ENCODE results near the gene SPNS3. TPM values are rescaled to one million over a fixed set of nuclear protein-coding genes. Genes with fewer than 3 reads are reported as not detected.

The SPNS3 gene
- polyA plus RNA-seq, 1 donor from 2014 or later: 0.94 TPM

GRCh38 chr17:4411201-4411600 is 22.5 kb upstream of the SPNS3 start:
- H3K9me3 Mint-ChIP-seq: no peaks in the 10 kb centered on the region
- H3K27ac Mint-ChIP-seq: no peak overlapping the region
- no peaks in the 10 kb centered on the region for H3K27me3 Mint-ChIP-seq
- no peaks in the 10 kb centered on the region for H3K36me3 Mint-ChIP-seq
- H3K4me3 Mint-ChIP-seq: no peak overlapping the region
- peaks cover 3 to 10% (median 6%) of the 10 kb centered on the region in 3 donors for H3K4me1 Mint-ChIP-seq

GRCh38 chr17:4412933-4413831 is 20.6 kb upstream of the SPNS3 start:
- Mint-ChIP-seq H3K36me3 (no peaks in the 10 kb centered on the region), H3K27me3 (no peaks in the 10 kb centered on the region), H3K27ac (peak overlapping the region in 2 of 3 donors; percentile 33 to 84), H3K4me1 (peaks cover 3 to 8% (median 6%) of the 10 kb centered on the region in 3 donors), H3K4me3 (peak overlapping the region in 2 of 4 donors; percentile 30 to 88), H3K9me3 (no peaks in the 10 kb centered on the region)

- peaks cover 1% of the 10 kb centered on the region for H3K27me3 Mint-ChIP-seq
- H3K27ac Mint-ChIP-seq: no peak overlapping the region
- H3K4me3 Mint-ChIP-seq: no peak overlapping the region
- H3K4me1 Mint-ChIP-seq: peaks cover 4 to 12% (median 6%) of the 10 kb centered on the region in 3 donors
- no peaks in the 10 kb centered on the region for H3K9me3 Mint-ChIP-seq
- H3K36me3 Mint-ChIP-seq: no peaks in the 10 kb centered on the region
These were observed 16.5 kb upstream of the SPNS3 start for GRCh38 chr17:4417129-4417667.

GRCh38 chr17:4420692-4421131 is 13.0 kb upstream of the SPNS3 start:
- Mint-ChIP-seq H3K36me3 (no peaks in the 10 kb centered on the region), H3K4me3 (no peak overlapping the region), H3K27me3 (peaks cover 2% of the 10 kb centered on the region), H3K9me3 (no peaks in the 10 kb centered on the region), H3K27ac (no peak overlapping the region), H3K4me1 (peaks cover 0 to 5% (median 3%) of the 10 kb centered on the region in 3 donors)

- H3K9me3 Mint-ChIP-seq: peaks cover 0 to 2% (median 0%) of the 10 kb centered on the region in 3 donors
- no peaks in the 10 kb centered on the region for H3K36me3 Mint-ChIP-seq
- H3K27me3 Mint-ChIP-seq: peaks cover 4% of the 10 kb centered on the region
- peaks cover 10 to 15% (median 13%) of the 10 kb centered on the region in 3 donors for H3K4me1 Mint-ChIP-seq
- peak overlapping the region in 2 of 3 donors; percentile 16 to 62 for H3K27ac Mint-ChIP-seq
- no peak overlapping the region for H3K4me3 Mint-ChIP-seq
These were observed 10.9 kb upstream of the SPNS3 start for GRCh38 chr17:4422864-4423263.

GRCh38 chr17:4425398-4425797 is 8.3 kb upstream of the SPNS3 start:
- Mint-ChIP-seq H3K4me3 (no peak overlapping the region), H3K36me3 (no peaks in the 10 kb centered on the region), H3K9me3 (peaks cover 0 to 2% (median 0%) of the 10 kb centered on the region in 3 donors), H3K27ac (no peak overlapping the region), H3K4me1 (peaks cover 13 to 21% (median 16%) of the 10 kb centered on the region in 3 donors), H3K27me3 (peaks cover 4% of the 10 kb centered on the region)

GRCh38 chr17:4426499-4427208 is 7.1 kb upstream of the SPNS3 start:
- Mint-ChIP-seq H3K9me3 (peaks cover 0 to 2% (median 0%) of the 10 kb centered on the region in 3 donors), H3K4me3 (peak overlapping the region in 2 of 4 donors; percentile 61 to 67), H3K27me3 (peaks cover 4% of the 10 kb centered on the region), H3K4me1 (peaks cover 13 to 16% (median 13%) of the 10 kb centered on the region in 3 donors), H3K27ac (peak overlapping the region in 2 of 3 donors; percentile 53 to 84), H3K36me3 (no peaks in the 10 kb centered on the region)

- Mint-ChIP-seq H3K4me3 (peak overlapping the region in 2 of 4 donors; percentile 10 to 61), H3K27ac (peak overlapping the region in 2 of 3 donors; percentile 10 to 11), H3K36me3 (no peaks in the 10 kb centered on the region), H3K9me3 (peaks cover 0 to 2% (median 0%) of the 10 kb centered on the region in 3 donors), H3K27me3 (peaks cover 2% of the 10 kb centered on the region), H3K4me1 (peaks cover 13 to 16% (median 13%) of the 10 kb centered on the region in 3 donors)
These were observed 6.2 kb upstream of the SPNS3 start for GRCh38 chr17:4427505-4427904.

- Mint-ChIP-seq H3K9me3 (no peaks in the 10 kb centered on the region), H3K4me3 (no peak overlapping the region), H3K27me3 (peaks cover 3% of the 10 kb centered on the region), H3K4me1 (peaks cover 8 to 12% (median 8%) of the 10 kb centered on the region in 3 donors), H3K27ac (peak overlapping the region in 1 of 3 donors; percentile 27), H3K36me3 (peaks cover 4% of the 10 kb centered on the region)
These were observed 2.6 kb downstream of the SPNS3 start for GRCh38 chr17:4436381-4436780.

- peaks cover 3% of the 10 kb centered on the region for H3K27me3 Mint-ChIP-seq
- H3K4me1 Mint-ChIP-seq: peaks cover 8 to 12% (median 8%) of the 10 kb centered on the region in 3 donors
- no peak overlapping the region for H3K4me3 Mint-ChIP-seq
- H3K9me3 Mint-ChIP-seq: peaks cover 0 to under 1% (median 0%) of the 10 kb centered on the region in 3 donors
- peaks cover 4% of the 10 kb centered on the region for H3K36me3 Mint-ChIP-seq
- no peak overlapping the region for H3K27ac Mint-ChIP-seq
These were observed 3.1 kb downstream of the SPNS3 start for GRCh38 chr17:4436846-4437245.

- Mint-ChIP-seq H3K4me3 (no peak overlapping the region), H3K36me3 (peaks cover 1% of the 10 kb centered on the region), H3K9me3 (peaks cover 0 to 2% (median 0%) of the 10 kb centered on the region in 3 donors), H3K4me1 (peaks cover 4 to 8% (median 8%) of the 10 kb centered on the region in 3 donors), H3K27ac (no peak overlapping the region), H3K27me3 (peaks cover 3% of the 10 kb centered on the region)
These were observed 4.6 kb downstream of the SPNS3 start for GRCh38 chr17:4438162-4438944.

- Mint-ChIP-seq H3K36me3 (no peaks in the 10 kb centered on the region), H3K27me3 (peaks cover 3% of the 10 kb centered on the region), H3K9me3 (peaks cover 0 to 2% (median 0%) of the 10 kb centered on the region in 3 donors), H3K4me1 (peaks cover 0 to 8% (median 5%) of the 10 kb centered on the region in 3 donors), H3K27ac (no peak overlapping the region), H3K4me3 (peak overlapping the region in 1 of 4 donors; percentile 8)
These were observed 6.3 kb downstream of the SPNS3 start for GRCh38 chr17:4440021-4440420.

GRCh38 chr17:4440690-4441686 is 7.2 kb downstream of the SPNS3 start:
- H3K27me3 Mint-ChIP-seq: peaks cover 1% of the 10 kb centered on the region
- peaks cover 0 to 2% (median 0%) of the 10 kb centered on the region in 3 donors for H3K9me3 Mint-ChIP-seq
- peaks cover 0 to 8% (median 5%) of the 10 kb centered on the region in 3 donors for H3K4me1 Mint-ChIP-seq
- H3K27ac Mint-ChIP-seq: no peak overlapping the region
- H3K36me3 Mint-ChIP-seq: no peaks in the 10 kb centered on the region
- H3K4me3 Mint-ChIP-seq: no peak overlapping the region
